ENCODE results near the gene DKK3.
A peak's percentile ranks its signal among the peaks of the same experiment; 100 is the strongest.

The DKK3 gene

DNA sequence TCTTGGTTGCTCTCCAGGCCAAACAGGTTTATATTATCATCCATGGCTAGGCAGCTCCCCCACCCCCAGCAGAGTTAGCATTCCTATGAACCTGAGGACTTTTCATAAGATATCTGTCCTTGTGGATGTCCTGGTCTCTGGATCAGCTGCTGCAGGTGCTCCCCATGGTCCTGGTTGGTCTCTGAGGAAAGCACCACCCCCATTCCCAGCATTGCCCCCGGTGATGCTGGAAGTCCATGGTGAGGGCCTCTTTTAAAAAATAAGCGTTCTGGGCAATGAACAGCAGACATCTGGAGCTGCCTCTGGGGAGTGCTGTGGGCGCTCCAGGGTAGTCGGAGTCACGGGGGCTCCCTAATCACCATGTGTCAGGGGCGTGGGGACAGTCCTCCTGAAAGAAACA, 26.6 kb downstream of the DKK3 start:
- no peak for DNase-seq (ENCODE audit: low read depth)

DNA sequence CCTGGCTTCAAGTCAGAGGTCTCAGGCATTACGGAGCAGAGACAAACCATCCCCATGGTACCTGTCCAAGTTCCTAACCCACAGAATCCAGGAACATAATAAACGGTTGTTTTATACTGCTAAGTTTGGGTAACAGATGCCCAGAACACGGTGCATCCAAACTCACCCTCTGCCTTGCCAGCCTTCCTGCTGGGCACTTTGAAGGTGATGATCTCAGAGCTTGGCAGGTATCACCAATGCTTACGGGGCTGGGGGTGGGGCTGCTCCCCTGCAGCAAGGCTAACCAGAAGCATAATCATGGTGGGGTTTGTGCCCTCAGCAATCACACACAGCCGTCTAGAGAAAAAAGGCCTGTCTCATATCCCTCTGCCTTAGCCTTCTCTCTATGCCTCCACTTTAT, 27.1 kb downstream of the DKK3 start:
- no peak for DNase-seq (ENCODE audit: low read depth)

DNA sequence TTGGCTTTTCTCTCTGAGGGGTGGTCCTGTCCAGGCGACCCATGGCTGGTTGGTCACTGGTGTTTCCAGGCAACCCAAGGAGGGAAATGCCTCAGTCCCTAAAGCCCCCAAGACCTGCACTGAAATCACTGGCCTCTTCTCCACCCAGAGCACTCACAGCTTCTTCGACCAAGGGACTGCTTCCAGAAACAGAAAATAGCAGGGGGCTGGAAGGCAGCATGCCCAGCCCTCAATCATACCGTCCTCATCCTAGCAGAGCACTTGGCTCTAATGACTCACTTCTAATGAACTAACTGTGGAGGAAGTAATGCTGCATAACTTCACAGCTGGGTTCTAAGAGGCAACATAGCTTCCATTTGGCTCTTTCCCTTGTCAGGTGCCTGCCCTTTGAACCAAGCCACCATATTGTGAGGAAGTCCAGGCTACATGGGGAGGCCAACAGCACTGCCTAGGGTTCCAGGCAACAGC, 27.6 kb downstream of the DKK3 start:
- no peak for DNase-seq (ENCODE audit: low read depth)

DNA sequence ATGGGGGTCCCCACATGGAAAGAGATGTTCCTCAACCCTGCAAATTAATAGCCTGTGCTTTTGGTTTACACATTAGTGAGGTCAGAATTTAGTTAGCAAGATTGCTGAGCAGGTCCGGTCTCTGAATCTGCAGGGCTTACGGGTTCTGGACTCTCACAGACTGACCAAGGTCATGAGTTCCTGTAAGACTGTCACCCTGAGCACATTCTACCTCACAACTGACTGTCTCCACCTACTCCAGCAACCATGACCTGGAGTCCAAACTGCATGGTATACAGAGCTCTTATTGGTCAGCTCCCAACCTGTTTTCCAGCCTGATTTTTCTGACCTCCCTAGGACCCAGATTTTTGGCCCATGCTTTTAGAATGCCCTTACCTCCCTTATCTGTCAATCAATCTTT, 28.2 kb downstream of the DKK3 start:
- DNase-seq (ENCODE audit: low read depth), result no peak

DNA sequence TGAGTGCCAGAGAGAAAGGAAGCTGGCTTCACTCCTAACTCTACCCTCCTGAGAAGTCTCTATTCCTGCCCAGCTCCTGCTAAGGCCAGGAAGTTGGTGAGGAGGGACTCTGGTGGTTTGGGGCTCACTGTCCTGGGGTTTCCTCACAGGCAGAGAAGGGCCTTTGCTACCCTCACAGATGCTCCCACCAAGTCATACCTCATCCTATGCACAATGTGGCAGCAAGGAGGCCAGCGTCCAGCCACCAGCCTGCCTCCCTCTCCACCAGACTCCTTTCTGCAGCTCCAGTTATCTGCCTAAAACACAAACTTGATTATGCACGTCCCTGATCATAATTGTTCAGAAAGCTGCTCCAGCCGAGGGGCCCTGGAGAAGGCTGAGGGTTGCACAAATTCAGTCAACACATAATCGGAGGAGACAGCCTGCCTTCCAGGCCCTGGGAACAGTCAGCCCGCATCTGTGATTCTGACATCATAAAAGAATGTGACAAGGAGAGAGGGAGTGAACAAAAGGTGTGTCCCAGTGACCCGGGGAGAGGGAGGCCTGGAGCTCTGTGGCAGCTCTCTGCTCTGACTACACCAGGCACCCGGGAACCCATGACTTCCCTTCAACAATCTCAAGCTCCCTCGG, 28.8 kb downstream of the DKK3 start:
- peak; percentile 56 for DNase-seq (ENCODE audit: low read depth)

DNA sequence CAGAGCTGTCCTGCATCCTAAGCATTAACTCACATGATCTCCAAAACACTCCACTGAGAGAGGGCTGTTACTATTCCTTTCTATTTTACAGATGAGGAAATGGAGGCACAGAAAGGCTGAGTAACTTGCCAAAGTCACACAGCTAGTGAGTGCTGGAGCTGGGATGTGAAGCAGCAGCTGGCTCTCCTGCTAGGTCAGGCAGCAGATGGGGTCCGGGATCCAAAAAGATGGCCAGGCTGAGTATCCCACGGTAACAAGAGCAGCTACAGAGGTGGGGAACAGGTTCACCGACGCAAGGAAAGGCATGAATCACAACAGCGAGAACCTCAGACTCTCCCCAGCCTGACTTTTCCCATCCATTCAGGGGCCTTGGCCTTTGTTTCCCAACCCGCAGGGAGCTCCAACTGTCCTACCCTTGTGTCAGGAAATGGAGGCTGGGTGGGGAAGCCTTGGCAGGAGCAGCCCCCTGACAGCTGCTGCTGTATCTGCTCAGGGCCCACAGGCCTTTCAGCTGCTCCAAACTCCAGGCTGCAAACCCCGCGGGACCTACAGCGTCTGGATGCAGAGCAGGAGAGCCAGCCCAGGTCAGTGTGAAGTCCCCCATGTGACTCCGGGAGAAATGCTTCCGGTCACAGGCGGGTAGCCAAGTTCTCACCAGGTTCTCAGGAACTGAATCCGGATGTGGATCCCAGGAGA, 29.5 kb downstream of the DKK3 start:
- no peak for DNase-seq (ENCODE audit: low read depth)

DNA sequence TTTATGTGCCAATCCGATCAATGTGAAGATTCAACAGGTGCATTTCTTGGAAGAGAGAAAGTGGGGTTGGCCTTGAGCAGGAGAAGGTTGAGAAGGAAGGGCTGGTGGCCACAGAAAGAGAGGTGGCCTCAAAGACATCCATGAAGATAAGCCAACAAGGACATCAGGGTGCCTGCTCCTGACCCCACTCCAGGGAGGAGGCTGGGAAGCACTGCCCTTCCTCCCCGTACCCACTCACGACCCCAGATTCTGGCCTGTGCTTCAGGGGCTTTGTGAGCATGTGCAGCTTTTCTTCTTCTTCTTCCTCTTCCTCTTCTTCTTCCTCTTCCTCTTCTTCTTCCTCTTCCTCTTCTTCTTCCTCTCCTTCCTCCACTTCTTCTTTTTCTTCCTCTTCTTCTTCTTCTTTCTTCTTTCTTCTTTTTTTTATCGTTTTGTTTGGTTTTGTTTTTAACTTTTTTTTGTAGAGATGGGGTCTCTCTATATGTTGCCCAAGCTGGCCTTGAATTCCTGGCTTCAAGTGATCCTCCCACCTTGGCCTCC, 30.3 kb downstream of the DKK3 start:
- DNase-seq (ENCODE audit: low read depth), result no peak

DNA sequence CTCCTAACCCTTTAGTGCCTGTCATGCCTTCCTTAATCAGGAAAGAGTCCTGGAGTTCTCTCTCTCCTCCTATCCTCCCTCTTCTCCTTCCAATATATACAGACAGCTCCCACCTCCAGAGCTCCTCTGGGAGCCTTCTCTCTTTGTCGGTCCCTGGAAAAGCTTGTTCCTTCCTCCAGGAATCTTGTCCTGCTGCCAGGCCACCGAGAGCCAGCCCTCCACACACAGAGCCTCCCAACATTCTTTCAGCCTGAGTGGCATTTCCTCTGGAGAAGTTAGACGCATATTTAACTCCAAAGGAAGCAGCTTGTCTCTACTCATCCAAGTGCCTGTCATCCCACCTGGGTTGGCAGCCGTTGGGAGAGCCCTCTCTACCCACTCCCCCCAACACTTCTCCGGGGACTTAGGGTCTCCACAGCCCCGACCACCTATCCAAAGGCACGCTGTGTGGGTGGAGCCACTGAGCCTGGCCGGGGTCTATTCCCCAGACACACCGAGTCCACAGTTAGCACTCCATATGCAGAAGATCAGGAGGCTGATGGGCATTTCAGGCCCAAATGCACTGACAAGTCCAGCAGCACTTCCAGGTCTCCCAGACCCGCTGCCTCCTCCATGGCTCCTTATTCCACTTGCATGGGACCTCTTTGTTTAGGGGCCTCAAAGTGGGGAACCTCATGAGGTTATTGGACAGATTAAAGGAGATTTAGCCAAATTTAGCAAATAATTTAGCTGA, 31.1 kb downstream of the DKK3 start:
- DNase-seq (ENCODE audit: low read depth), result peak; percentile 71

DNA sequence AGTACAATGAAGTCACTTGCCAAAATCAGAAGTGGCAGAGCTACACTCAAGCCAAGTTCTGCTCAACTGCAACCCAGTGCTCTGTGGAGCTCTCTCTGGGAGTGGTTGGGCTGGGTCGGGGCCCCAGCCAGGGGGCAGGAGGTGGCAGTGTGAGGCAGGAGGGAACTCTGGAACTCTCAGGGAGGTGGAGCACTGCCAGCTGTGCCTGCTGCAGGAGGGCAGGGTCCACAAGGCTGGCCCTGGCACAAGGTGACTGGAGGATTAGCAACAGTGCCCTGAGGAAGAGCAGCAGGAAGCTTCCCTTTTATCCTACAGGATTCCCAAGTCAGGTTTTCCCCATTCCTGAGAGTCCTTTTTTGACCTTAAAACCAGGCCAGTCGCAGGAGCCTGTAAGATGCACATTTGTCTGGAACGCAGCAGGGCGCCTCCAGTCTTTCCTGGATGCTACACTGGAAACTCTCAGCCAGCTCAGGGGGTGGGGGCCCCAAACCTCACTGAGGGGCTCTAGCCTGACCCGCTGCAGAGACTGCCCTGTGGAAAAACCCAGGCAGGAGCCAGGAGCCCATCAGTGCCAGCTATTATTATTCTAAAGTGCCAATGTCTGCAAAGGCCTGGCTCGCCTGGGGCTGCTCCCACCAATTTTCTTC, 31.8 kb downstream of the DKK3 start:
- DNase-seq (ENCODE audit: low read depth), result no peak

DNA sequence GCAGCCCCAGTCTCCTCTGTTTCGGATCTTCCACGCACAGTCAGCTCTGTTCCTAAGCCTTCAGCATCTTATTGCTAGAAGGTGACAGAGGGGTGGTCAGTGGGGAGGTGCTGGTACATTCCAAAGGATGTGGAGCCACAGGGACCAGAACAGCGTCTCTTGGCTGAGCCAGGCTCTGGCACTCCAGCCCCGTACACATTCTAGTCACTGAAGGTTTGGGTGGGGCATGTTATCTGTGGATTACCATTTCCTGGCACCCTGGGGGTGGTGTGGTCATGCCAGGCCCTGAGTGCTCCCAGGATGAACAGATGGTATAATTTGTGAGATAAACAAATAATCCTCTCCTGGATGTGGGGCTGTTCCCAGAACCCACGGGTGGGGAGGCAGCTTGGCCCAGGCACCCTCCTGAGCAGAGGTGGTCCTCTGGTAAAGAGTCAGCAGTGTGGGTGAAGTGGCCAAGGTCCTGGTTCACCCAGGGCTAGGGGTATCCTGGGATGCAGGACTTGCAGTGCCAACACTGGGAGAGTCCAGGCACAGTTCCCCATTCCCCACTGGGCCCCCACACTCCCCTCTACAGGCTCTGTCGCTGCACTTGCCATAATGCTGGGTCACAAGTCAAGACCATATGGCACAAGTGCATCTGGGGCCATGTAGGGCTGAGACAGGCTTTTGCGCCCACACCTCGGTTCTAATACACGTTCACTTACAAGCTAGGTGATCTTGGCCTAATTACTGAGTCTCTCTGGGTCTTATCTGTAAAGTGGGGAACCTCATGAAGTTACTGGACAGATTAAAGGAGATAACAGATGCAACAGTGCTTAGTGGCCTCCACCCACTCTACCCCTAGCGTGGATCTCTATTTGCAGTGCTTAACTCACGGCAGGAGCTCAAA, 33.0 kb downstream of the DKK3 start:
- no peak for DNase-seq (ENCODE audit: low read depth)

DNA sequence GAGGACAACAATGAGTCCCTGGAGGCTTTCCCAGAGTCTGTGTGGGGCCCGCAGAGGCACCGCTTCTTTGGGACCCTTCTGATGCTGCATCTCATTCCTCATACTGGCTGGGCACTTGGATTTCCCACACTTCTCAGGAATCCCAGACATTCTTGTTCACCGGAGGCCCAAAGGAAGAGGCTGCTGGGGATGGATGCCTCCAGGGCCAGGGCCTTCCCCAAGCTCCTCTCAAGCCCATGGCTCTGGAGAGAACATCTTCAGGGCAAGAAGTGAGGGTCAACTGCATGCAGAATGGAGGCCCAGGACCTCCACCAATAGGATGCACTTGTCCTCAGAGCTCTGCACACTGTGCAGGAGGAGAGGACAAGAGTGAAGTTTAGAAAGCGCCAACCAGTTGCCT, 34.6 kb downstream of the DKK3 start:
- no peak for DNase-seq (ENCODE audit: low read depth)

DNA sequence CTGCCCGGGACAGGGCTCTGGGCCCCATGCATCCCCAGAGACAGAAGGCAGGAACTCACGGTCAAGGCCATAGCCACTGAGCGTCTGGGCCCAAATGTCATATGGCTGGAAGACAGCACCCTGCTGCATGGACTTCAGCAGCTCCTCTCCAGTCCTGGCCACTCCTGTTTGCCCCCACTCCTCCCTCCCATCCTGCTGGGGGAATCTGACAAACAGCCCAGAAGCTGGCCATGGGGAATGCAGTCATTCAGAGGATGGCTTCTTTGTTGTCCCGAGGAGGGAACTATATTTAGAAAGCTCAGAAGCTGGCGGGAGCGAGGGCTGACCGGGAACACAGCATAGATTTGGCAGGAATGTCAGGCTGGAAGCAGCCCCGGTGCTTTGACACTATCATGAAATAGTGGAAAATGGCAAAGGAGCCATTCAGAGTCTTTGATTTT, 35.0 kb downstream of the DKK3 start:
- DNase-seq (ENCODE audit: low read depth), result no peak

DNA sequence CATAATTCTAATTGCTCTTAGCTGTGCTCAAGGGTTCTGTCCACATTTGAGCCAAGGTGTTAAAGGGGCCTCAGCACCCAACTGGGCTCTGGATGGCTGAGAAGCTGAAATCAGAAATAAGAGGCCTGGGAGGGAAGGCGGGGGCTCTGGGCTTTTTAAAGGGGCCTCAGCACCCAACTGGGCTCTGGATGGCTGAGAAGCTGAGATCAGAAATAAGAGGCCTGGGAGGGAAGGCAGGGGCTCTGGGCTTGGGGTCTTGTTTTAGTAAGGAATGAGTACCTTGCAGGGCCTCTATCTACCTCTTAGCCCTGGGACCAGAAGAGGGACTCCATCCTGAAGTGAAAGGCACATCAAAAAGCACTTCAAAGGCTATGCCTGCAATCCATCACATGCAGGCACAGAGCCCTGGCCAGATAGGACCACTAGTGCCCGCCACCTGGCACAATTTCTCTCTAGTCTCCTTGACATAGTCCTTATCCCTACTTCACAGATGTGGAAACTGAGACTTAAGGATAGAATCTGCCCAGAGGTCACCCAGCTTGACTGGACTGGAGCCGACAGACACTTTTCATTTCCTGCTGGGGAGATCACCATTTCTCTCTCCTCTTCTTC, 35.6 kb downstream of the DKK3 start:
- DNase-seq (ENCODE audit: low read depth), result no peak

DNA sequence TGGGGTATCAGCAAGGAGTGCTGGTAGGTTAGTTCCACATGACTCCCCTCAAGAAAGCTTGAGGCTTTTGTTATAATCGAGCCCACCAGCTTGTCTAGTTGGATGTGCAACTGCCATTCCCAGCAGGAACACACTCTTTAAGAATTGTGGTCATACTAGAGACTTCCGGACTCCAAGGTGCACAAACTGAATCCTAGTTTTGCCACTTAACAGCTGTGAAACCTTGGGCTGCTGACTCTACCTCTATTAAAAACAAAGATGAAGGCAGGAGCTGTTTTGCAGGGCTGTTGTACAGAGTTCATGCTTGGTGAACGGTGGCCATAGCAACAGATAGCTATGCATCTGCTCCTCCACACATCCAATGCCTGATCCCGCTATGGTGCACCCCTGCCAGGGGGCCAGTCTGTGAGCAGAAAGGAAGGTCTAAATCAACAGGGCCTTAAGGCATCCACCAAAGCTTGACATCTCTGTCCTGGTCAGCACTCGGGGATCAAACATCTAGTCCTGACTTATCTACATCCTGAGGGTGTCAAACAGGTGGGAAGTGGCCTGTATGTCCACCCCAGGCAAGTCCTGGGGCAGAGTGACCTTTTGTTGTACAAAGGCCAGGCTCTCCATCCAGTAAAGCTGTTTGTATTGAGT, 36.4 kb downstream of the DKK3 start:
- no peak for DNase-seq (ENCODE audit: low read depth)

DNA sequence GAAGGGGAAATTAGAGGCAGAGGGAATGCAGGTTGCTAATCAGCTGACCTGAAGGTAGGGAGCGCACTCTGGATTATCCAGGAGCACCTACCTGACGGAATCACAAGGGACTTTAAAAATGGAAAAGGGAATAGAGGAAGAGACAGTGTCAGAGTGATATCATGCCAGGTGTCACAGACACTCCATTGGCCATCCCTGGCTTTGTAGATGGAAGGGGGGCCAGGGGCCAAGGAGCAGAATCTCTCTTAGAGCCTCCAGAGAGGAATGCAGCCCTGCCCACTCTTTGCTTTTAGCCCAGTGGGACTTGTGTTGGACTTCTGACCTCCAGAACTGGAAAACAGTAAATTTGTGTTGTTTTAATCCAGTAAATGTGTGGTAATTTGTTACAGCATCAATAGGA, 37.9 kb downstream of the DKK3 start:
- no peak for DNase-seq (ENCODE audit: low read depth)

DNA sequence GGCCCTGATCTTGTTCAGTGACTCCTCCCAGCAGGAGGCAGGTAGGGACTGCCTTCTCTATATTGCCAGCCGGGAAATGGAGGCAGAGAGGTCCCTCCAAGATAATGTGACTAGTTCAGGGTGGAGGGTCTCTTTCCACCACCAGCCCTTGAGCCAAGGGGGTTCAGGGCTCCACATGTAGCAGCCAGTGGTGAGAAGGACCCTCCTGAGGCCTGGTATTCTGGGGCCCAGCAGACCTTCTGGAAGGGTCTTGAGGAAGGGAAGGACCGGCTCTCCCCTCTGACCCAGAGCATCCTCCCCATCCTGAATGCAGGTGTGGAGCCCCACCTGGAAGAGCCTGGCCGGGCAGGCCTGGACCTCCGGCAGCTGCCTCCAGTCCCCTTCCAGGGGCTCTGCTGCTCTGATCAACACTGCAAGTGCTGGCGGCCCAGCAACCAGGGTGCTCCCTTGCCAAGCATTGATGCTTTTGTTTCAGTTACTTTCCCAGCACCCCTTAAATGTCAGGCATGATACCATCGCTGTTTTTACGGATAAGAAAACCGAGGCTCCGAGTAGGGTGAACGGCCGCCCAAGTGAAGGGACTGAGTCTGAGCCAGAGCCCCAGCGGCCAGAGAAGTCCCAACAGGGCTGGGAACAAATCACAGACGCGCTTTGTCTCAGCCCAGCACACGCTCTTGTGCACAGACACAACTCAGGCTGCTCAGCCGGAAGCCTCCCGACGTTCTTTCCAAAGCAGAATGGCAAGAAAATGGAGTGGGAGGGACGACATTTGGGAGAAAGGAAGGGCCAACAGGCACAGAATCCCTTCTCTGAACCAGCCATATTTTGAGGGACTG, 38.8 kb downstream of the DKK3 start:
- no peak for DNase-seq (ENCODE audit: low read depth)

DNA sequence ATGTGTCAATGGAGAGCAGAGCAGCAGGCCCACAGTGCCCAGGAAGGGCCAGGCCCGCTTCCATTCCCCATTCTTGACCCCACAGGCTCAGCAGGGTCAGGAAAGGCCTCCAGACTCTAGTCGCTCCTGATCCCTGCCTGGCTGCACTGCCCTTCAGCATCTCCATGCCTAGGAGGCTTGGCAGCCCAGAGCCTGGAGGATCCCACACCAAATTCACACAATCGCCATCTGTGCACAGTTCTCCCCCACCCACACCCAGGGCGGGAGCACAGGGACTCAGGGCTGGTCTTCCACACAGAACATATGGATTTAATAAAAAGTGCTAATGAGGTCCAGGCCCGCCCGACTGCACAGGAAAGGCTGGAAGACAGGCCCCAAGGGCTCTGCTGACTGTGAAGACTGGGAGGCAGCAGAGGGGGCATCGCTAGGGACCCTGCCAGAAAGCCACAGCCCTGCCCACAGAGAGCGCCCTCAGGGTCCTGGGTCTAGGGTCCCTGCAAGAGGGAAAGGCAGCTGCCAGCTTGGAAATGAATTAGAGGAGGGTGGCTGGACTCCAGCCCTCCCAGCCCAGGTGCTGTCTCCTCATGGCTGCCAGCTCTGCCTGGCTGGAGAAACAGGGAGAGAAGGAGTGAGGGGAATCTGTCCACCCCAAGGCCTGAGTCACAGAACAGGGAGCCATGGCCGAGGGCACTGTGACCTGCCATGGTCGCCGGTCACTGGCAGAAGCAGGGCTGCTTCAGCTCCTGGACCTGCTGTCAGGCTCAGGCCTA, 39.7 kb downstream of the DKK3 start:
- DNase-seq (ENCODE audit: low read depth), result no peak

DNA sequence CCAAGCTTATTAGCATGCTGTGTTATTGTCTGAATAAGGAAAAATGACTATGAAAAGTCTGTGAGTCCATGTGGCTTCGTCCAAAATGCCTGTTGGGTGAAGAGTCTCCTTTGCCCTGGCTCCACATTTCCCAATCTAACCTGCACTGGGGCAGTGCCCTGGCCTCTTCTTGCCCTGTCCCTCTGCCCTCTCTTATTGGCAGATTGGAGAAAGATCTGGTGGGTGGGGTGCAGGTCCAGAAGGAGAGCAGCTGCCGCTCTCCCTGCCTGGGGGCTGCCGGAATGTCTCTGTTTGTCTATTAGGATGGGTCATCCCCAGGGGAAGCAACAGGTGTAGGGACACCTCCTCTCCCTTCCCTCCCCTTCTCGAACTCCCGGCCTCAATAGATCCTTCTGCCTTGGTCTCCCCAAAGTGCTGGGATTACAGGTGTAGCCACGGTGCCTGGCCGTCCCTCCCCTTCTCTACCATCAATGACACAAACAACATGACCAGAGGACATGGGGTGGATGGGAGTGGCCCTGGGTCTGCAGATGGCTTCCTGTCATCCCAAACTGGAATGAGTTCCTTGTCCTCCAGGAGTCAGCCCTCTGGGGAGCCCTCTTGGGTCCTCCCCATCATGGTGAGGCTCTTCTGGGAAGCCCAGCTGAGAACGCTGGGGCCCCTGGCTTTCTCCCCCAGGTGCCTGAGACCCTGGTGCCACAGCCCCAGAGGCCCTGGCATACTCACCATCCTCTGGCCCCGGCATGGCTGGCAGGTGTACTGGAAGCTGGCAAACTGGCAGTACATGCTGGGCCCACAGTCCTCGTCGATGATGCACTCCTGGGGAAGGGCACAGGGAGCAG, 40.5 kb downstream of the DKK3 start:
- no peak for DNase-seq (ENCODE audit: low read depth)
